Liver (tissue), 9 donors: Measurements from ENCODE around the gene ATP8B3. TPM values are rescaled to one million over a fixed set of nuclear protein-coding genes. Genes with fewer than 3 reads are reported as not detected.

Source experiments
- DNase-seq: peaks from one replicate; pipeline ENCODE4 v3.0.0-alpha.2; 2017; ENCODE audit warnings: low spot score
- H3K27ac ChIP-seq, 2 donors: one replicate each; pipeline ENCODE4 v1.7.0; 2013; ENCODE audit warnings: inconsistent platforms in 2 of 2, low read length in 2 of 2, control low read depth in 1 of 2, low read depth in 1 of 2, mild to moderate bottlenecking in 1 of 2
- H3K27me3 ChIP-seq, 4 donors: one replicate each; pipeline versions ENCODE4 v1.6.1 to v1.7.0; 2013; ENCODE audit warnings: low read length in 3 of 4, inconsistent platforms in 1 of 4, mild to moderate bottlenecking in 1 of 4, moderate library complexity in 1 of 4; ENCODE audit not compliant: control insufficient read depth in 4 of 4, insufficient read depth in 4 of 4
- H3K36me3 ChIP-seq, 4 donors: one replicate each; pipeline versions ENCODE4 v1.6.1 to v1.7.0; 2013; ENCODE audit warnings: low read length in 3 of 4, mild to moderate bottlenecking in 3 of 4, low read depth in 1 of 4, moderate library complexity in 1 of 4; ENCODE audit not compliant: control insufficient read depth in 4 of 4, insufficient read depth in 3 of 4
- H3K4me1 ChIP-seq, 4 donors: one replicate each; pipeline versions ENCODE4 v1.6.1 to v1.7.0; 2013; ENCODE audit warnings: low read length in 3 of 4, mild to moderate bottlenecking in 3 of 4, moderate library complexity in 1 of 4; ENCODE audit not compliant: control insufficient read depth in 4 of 4, insufficient read depth in 4 of 4
- H3K4me3 ChIP-seq, 3 donors: one replicate each; pipeline versions ENCODE4 v1.6.1 to v1.7.0; 2013; ENCODE audit warnings: low read length in 3 of 3, control low read depth in 1 of 3, low read depth in 1 of 3, mild to moderate bottlenecking in 1 of 3
- H3K9ac ChIP-seq, 2 donors: one replicate each; pipeline ENCODE4 v1.7.0; 2013; ENCODE audit warnings: low read length in 2 of 2, mild to moderate bottlenecking in 2 of 2, moderate library complexity in 2 of 2, control low read depth in 1 of 2, low read depth in 1 of 2
- H3K9me3 ChIP-seq, 4 donors: one replicate each; pipeline versions ENCODE4 v1.6.1 to v1.7.0; 2013; ENCODE audit warnings: low read length in 3 of 4; ENCODE audit not compliant: control insufficient read depth in 4 of 4
- CTCF ChIP-seq: fragments of 150-350 bp; IDR thresholded peaks from 2 replicates; pipeline ENCODE4 v1.5.1; 2017; ENCODE audit warnings: improper control_type of control experiment, low read depth, low read length; ENCODE audit not compliant: missing input control
- EGR1 ChIP-seq, 2 donors: IDR thresholded peaks; 2 replicates each; pipeline ENCODE4 v1.6.1; 2016 to 2018; ENCODE audit warnings: antibody characterized with exemption in 2 of 2, low read depth in 2 of 2
- FOXA2 ChIP-seq: IDR thresholded peaks from 2 replicates; pipeline ENCODE4 v1.6.1; 2016; ENCODE audit warnings: antibody characterized with exemption
- GABPA ChIP-seq, 2 donors: IDR thresholded peaks in 1 of 2; conservative IDR thresholded peaks in 1 of 2; 2 replicates each; pipeline ENCODE4 v1.6.1; 2016; ENCODE audit warnings: antibody characterized with exemption in 2 of 2, mild to moderate bottlenecking in 1 of 2, moderate library complexity in 1 of 2
- HNF4A ChIP-seq, 2 donors: conservative IDR thresholded peaks; 2 replicates each; pipeline ENCODE4 v1.6.1; 2016; ENCODE audit warnings: antibody characterized with exemption in 2 of 2, mild to moderate bottlenecking in 2 of 2
- HNF4G ChIP-seq: IDR thresholded peaks from 2 replicates; pipeline ENCODE4 v1.6.1; 2016; ENCODE audit warnings: antibody characterized with exemption
- JUND ChIP-seq, 2 donors: IDR thresholded peaks; 2 replicates each; pipeline ENCODE4 v1.6.1; 2016; ENCODE audit warnings: antibody characterized with exemption in 2 of 2
- NR2F2 ChIP-seq: IDR thresholded peaks from 2 replicates; pipeline ENCODE4 v1.6.1; 2016; ENCODE audit warnings: antibody characterized with exemption
- RAD21 ChIP-seq, 2 donors: IDR thresholded peaks; 2 replicates each; pipeline ENCODE4 v1.6.1; 2016; ENCODE audit warnings: antibody characterized with exemption in 2 of 2, mild to moderate bottlenecking in 2 of 2
- REST ChIP-seq: IDR thresholded peaks from 2 replicates; pipeline ENCODE4 v1.6.1; 2016; ENCODE audit warnings: antibody characterized with exemption, mild to moderate bottlenecking
- RXRA ChIP-seq, 2 donors: IDR thresholded peaks; 2 replicates each; pipeline ENCODE4 v1.6.1; 2017 to 2018; ENCODE audit warnings: antibody characterized with exemption in 2 of 2, mild to moderate bottlenecking in 1 of 2
- SP1 ChIP-seq: IDR thresholded peaks from 2 replicates; pipeline ENCODE4 v1.6.1; 2018; ENCODE audit warnings: antibody characterized with exemption, mild to moderate bottlenecking
- TAF1 ChIP-seq: conservative IDR thresholded peaks from 2 replicates; pipeline ENCODE4 v1.6.1; 2016; ENCODE audit warnings: antibody characterized with exemption, mild to moderate bottlenecking
- YY1 ChIP-seq: IDR thresholded peaks from 2 replicates; pipeline ENCODE4 v1.6.1; 2016; ENCODE audit warnings: antibody characterized with exemption, mild to moderate bottlenecking
- ZBTB33 ChIP-seq: IDR thresholded peaks from 2 replicates; pipeline ENCODE4 v1.6.1; 2016; ENCODE audit warnings: antibody characterized with exemption
- WGBS: extraction: QIAGEN DNeasy Blood & Tissue Kit; methylation state at CpG from one replicate; pipeline ENCODE4 v1.1.7; 2013; 5-methylcytosine and 5-hydroxymethylcytosine counted together
- polyA plus RNA-seq, 2 donors: library from polyadenylated mRNA; stranded (reverse) in 1 of 2; unstranded in 1 of 2; fragments of 200-250 nt in 1 of 2; fragments of >200 nt in 1 of 2; fragmentation: Nextera tagmentation in 1 of 2; extraction: Ambion mirVana in 1 of 2; gene quantifications; one replicate each; pipeline versions ENCODE4 v1.2.1 to v1.2.3, GENCODE V29; 2013 to 2015
- total RNA-seq, 2 donors: library from RNA; depleted of rRNA; stranded (reverse); fragments of >200 nt; gene quantifications; one replicate each; pipeline ENCODE4 v1.2.3, GENCODE V29; 2014
- TF ChIP-seq, protein P1 (sequence below): IDR thresholded peaks from 2 replicates; pipeline ENCODE4 v1.6.1; 2016; ENCODE audit warnings: antibody characterized with exemption
- donor health status: healthy.
- donor health status: healthy.
- donor health status: healthy.
- donor health status: healthy.
- donor health status: healthy.

ATP8B3 gene
- total and polyA plus RNA-seq, 4 donors = 0.42 to 3.1 (median 0.52) TPM

DNA sequence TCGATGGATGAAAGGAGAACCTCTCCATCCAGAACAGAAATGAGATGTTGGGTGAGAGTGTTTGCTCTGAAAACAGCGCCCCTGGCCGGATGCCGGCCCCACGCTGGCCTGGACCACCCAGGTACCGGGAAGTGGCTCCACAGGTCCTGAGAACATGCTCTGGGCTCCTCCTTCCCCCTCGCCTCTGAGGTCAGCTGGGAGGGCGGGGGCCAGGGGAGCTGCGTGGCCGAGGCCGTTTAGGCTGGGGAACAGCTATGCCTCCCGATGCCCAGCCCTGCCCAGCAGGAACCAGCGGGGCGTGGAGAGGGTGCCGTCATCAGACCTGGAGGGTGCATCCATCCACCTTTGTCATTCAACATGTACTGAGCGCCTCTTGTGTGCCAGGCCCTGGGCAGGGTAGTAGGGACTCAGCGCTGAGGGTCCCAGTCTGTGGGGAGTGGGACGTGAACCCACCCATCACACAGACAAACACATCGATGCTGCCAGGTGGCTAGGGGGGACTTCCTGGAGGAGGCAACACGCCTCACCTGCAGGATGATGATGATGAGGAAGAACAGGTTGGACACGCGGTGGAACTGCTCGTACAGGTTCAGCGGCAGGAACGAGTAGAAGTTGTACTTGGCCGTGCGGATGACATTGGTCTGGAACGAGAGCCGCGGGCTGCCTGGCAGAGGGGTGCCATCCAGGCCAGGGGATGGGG, 4.2 kb downstream of the ATP8B3 start:
- no peak overlapping the region for H3K9ac ChIP-seq
- TF ChIP-seq TAF1 (no peak), ZBTB33 (no peak), HNF4G (no peak), HNF4A (conservative IDR thresholded peaks at IDR 0.05) (no peak), YY1 (no peak), GABPA (IDR thresholded peaks at IDR 0.05 in 1 of 2, conservative IDR thresholded peaks at IDR 0.05 in 1 of 2) (no peak), NR2F2 (no peak), RAD21 (IDR thresholded peaks at IDR 0.05) (no peak), SP1 (no peak), CTCF (no peak), EGR1 (IDR thresholded peaks at IDR 0.05; ENCODE audit: low read depth in 2 of 2) (no peak), REST (no peak)
- TF ChIP-seq, protein P1, sequence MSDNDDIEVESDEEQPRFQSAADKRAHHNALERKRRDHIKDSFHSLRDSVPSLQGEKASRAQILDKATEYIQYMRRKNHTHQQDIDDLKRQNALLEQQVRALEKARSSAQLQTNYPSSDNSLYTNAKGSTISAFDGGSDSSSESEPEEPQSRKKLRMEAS = no peak
- 73% methylated on average over 30 of the region's 30 CpGs for WGBS
- no peaks in the 10 kb centered on the region for H3K9me3 ChIP-seq
- no peak overlapping the region for H3K4me3 ChIP-seq
- no peaks in the 10 kb centered on the region for H3K36me3 ChIP-seq
- H3K27me3 ChIP-seq = no peaks in the 10 kb centered on the region
- H3K4me1 ChIP-seq = peaks cover under 1 to 13% (median 5%) of the 10 kb centered on the region in 4 donors
- DNase-seq = no peak
- no peak overlapping the region for H3K27ac ChIP-seq

- no peaks in the 10 kb centered on the region for H3K9me3 ChIP-seq
- no peak overlapping the region for H3K4me3 ChIP-seq
- WGBS = 72% methylated on average over 28 of the region's 28 CpGs
- no peaks in the 10 kb centered on the region for H3K27me3 ChIP-seq
- no peaks in the 10 kb centered on the region for H3K36me3 ChIP-seq
- H3K4me1 ChIP-seq = peaks cover 0 to 7% (median 2%) of the 10 kb centered on the region in 4 donors
- H3K27ac ChIP-seq = no peak overlapping the region
- no peak for DNase-seq
- H3K9ac ChIP-seq = no peak overlapping the region
- no peak for TF ChIP-seq RAD21 (IDR thresholded peaks at IDR 0.05)
- no peak for TF ChIP-seq YY1
- no peak for TF ChIP-seq JUND (IDR thresholded peaks at IDR 0.05)
- TF ChIP-seq GABPA (IDR thresholded peaks at IDR 0.05 in 1 of 2, conservative IDR thresholded peaks at IDR 0.05 in 1 of 2) = no peak
- no peak for TF ChIP-seq EGR1 (IDR thresholded peaks at IDR 0.05; ENCODE audit: low read depth in 2 of 2)
- TF ChIP-seq TAF1 = no peak
- no peak for TF ChIP-seq CTCF
- no peak for TF ChIP-seq FOXA2
- no peak for TF ChIP-seq HNF4A (conservative IDR thresholded peaks at IDR 0.05)
- no peak for TF ChIP-seq ZBTB33
- no peak for TF ChIP-seq RXRA (IDR thresholded peaks at IDR 0.05)
- no peak for TF ChIP-seq HNF4G
These were observed 4.9 kb downstream of the ATP8B3 start for GRCh38 chr19:1807030-1807694.
